ENCODE measurements around the gene MBD1.
A peak's percentile ranks its signal among the peaks of the same experiment; 100 is the strongest.
"Not testable (repeated sequence)": the region's sequence is repeated elsewhere in the genome, so short reads cannot be mapped to it uniquely, and the experiment has no call there.

MBD1 gene

GRCh38 chr18:50313031-50313607 is 31.8 kb upstream of the MBD1 start:
- no peak for TF ChIP-seq CTCF (conservative IDR thresholded peaks at IDR 0.05; ENCODE audit: low read length)
- DNase-seq (ENCODE audit: low read depth) = no peak
- no peak overlapping the region for H3K4me3 ChIP-seq (ENCODE audit: low read length)

- no peak for TF ChIP-seq CTCF (conservative IDR thresholded peaks at IDR 0.05; ENCODE audit: low read length)
- H3K4me3 ChIP-seq (ENCODE audit: low read length) = no peak overlapping the region
- DNase-seq (ENCODE audit: low read depth) = no peak
These were observed 31.1 kb upstream of the MBD1 start for GRCh38 chr18:50312296-50313030.

- no peak for DNase-seq (ENCODE audit: low read depth)
- TF ChIP-seq CTCF (conservative IDR thresholded peaks at IDR 0.05; ENCODE audit: low read length) = no peak
- H3K4me3 ChIP-seq (ENCODE audit: low read length) = no peak overlapping the region
These were observed 30.3 kb upstream of the MBD1 start for GRCh38 chr18:50311650-50312049.

GRCh38 chr18:50310080-50310479 is 28.8 kb upstream of the MBD1 start:
- H3K4me3 ChIP-seq (ENCODE audit: low read length) = no peak overlapping the region
- DNase-seq (ENCODE audit: low read depth) = no peak
- no peak for TF ChIP-seq CTCF (conservative IDR thresholded peaks at IDR 0.05; ENCODE audit: low read length)

- not testable (repeated sequence) for H3K4me3 ChIP-seq (ENCODE audit: low read length); DNase-seq (ENCODE audit: low read depth)
These were observed 27.5 kb upstream of the MBD1 start for GRCh38 chr18:50308851-50309250.

- peak; percentile 87 for DNase-seq (ENCODE audit: low read depth)
- peak overlapping the region; percentile 58 for H3K4me3 ChIP-seq (ENCODE audit: low read length)
- no peak for TF ChIP-seq CTCF (conservative IDR thresholded peaks at IDR 0.05; ENCODE audit: low read length)
These were observed 26.6 kb upstream of the MBD1 start for GRCh38 chr18:50307738-50308470.

- TF ChIP-seq CTCF (conservative IDR thresholded peaks at IDR 0.05; ENCODE audit: low read length) = no peak
- no peak for DNase-seq (ENCODE audit: low read depth)
- peak overlapping the region; percentile 58 for H3K4me3 ChIP-seq (ENCODE audit: low read length)
These were observed 26.0 kb upstream of the MBD1 start for GRCh38 chr18:50307400-50307737.

Data from AG10803 (cell line).